Peyer's patch (tissue), 4 donors: Measurements from ENCODE around the gene KIFAP3. TPM values are rescaled to one million over a fixed set of nuclear protein-coding genes. Genes with fewer than 3 reads are reported as not detected.
A peak's percentile ranks its signal among the peaks of the same experiment; 100 is the strongest.
"Not testable (repeated sequence)": the region's sequence is repeated elsewhere in the genome, so short reads cannot be mapped to it uniquely, and the experiment has no call there.

ENCODE experiments used
- DNase-seq, 3 donors: peaks; one replicate each; pipeline ENCODE4 v3.0.0-alpha.2; 2017 to 2019
- H3K27ac ChIP-seq, 4 donors: fragments of 200-600 bp; sonication (generic); one replicate each; pipeline ENCODE4 v1.5.1; 2016 to 2019
- H3K27me3 ChIP-seq, 2 donors: fragments of 200-600 bp; sonication (generic); one replicate each; pipeline ENCODE4 v1.5.1; 2019
- H3K36me3 ChIP-seq, 3 donors: fragments of 200-600 bp; sonication (generic); one replicate each; pipeline ENCODE4 v1.5.1; 2016 to 2019
- H3K4me1 ChIP-seq, 4 donors: fragments of 200-600 bp; sonication (generic); one replicate each; pipeline ENCODE4 v1.5.1; 2016 to 2019
- H3K4me3 ChIP-seq, 4 donors: fragments of 200-600 bp; sonication (generic); 1 replicate in 3 of 4; 2 replicates in 1 of 4; pipeline ENCODE4 v1.5.1; 2016 to 2019; ENCODE audit warnings: mild to moderate bottlenecking in 1 of 4
- H3K9me3 ChIP-seq, 4 donors: fragments of 200-600 bp; sonication (generic); one replicate each; pipeline ENCODE4 v1.5.1; 2016 to 2019; ENCODE audit warnings: mild to moderate bottlenecking in 1 of 4
- POLR2A ChIP-seq, 2 donors: fragments of 450-650 bp; IDR thresholded peaks; one replicate each; pipeline ENCODE4 v1.5.1; 2017; ENCODE audit warnings: antibody characterized with exemption in 2 of 2, mild to moderate bottlenecking in 2 of 2, moderate library complexity in 2 of 2
- total RNA-seq, 4 donors: library from RNA; depleted of rRNA; stranded (reverse); fragments of >200 nt; gene quantifications; one replicate each; pipeline ENCODE4 v1.1.0, GENCODE V29; 2016
- TF ChIP-seq, protein P1 (sequence below), 6 experiments: fragments of 450-650 bp in 4 of 6; fragments of 200-600 bp in 2 of 6; sonication (generic) in 1 of 6; IDR thresholded peaks; one replicate each; pipeline ENCODE4 v1.5.1; 2017 to 2019; ENCODE audit warnings: antibody characterized with exemption in 6 of 6, mild to moderate bottlenecking in 3 of 6, moderate library complexity in 1 of 6

The KIFAP3 gene
- total RNA-seq, 4 donors from 2014 or later, result 22.9 to 39.7 (median 25.9) TPM

GRCh38 chr1:170068923-170069322 lies 5.6 kb downstream of the KIFAP3 start:
- no peak overlapping the region for H3K4me3 ChIP-seq
- peaks cover 0 to 24% (median 4%) of the 10 kb centered on the region in 4 donors for H3K4me1 ChIP-seq
- no peak overlapping the region for H3K27ac ChIP-seq
- H3K36me3 ChIP-seq, result no peaks in the 10 kb centered on the region
- DNase-seq, result no peak
- TF ChIP-seq, protein P1, sequence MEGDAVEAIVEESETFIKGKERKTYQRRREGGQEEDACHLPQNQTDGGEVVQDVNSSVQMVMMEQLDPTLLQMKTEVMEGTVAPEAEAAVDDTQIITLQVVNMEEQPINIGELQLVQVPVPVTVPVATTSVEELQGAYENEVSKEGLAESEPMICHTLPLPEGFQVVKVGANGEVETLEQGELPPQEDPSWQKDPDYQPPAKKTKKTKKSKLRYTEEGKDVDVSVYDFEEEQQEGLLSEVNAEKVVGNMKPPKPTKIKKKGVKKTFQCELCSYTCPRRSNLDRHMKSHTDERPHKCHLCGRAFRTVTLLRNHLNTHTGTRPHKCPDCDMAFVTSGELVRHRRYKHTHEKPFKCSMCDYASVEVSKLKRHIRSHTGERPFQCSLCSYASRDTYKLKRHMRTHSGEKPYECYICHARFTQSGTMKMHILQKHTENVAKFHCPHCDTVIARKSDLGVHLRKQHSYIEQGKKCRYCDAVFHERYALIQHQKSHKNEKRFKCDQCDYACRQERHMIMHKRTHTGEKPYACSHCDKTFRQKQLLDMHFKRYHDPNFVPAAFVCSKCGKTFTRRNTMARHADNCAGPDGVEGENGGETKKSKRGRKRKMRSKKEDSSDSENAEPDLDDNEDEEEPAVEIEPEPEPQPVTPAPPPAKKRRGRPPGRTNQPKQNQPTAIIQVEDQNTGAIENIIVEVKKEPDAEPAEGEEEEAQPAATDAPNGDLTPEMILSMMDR (IDR thresholded peaks at IDR 0.05), result no peak
- no peak for TF ChIP-seq POLR2A (IDR thresholded peaks at IDR 0.05)
- no peaks in the 10 kb centered on the region for H3K9me3 ChIP-seq
- no peaks in the 10 kb centered on the region for H3K27me3 ChIP-seq

DNA sequence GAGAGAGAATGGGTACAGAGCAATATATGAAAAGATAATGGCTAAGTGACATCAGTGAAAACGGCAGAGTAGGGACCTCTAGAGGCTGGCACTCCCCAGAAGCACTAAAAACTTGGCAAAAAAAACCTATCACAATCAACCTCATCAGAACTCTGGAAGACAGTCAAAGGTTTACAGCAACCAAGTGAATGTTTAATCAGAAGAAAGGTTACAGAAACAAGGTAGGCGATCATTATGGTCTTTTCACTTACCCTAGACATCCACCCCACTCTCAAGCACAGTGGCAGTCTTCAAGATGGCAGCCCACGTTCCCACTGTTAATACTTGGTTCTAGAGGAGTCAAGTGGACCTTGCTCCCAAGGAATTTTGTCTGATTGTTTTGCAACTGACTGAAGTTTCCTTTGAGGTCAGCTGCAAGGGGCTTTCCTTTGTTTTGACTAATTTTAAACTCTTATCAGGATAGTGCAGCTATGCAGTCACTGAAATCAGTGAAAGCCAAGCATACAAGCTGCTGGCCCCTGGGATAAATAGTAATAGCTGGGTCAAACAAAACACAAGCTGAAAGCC lies 7.2 kb downstream of the KIFAP3 start:
- no peaks in the 10 kb centered on the region for H3K9me3 ChIP-seq
- DNase-seq, result no peak

GRCh38 chr1:170064821-170065220 lies 9.7 kb downstream of the KIFAP3 start:
- Histone ChIP-seq H3K27ac (no peak overlapping the region), H3K9me3 (no peaks in the 10 kb centered on the region), H3K4me1 (peaks cover 0 to 13% (median 0%) of the 10 kb centered on the region in 4 donors), H3K27me3 (no peaks in the 10 kb centered on the region), H3K4me3 (no peak overlapping the region), H3K36me3 (no peaks in the 10 kb centered on the region)
- TF ChIP-seq, protein P1 (IDR thresholded peaks at IDR 0.05), result no peak
- no peak for TF ChIP-seq POLR2A (IDR thresholded peaks at IDR 0.05)
- no peak for DNase-seq

More for the DNA sequence above, 7.2 kb downstream of the KIFAP3 start:
- H3K36me3 ChIP-seq, result no peaks in the 10 kb centered on the region
- no peak overlapping the region for H3K4me3 ChIP-seq
- TF ChIP-seq, protein P1 (IDR thresholded peaks at IDR 0.05), result peak in 1 of 6 experiments; percentile 24
- TF ChIP-seq POLR2A (IDR thresholded peaks at IDR 0.05), result no peak
- H3K4me1 ChIP-seq, result peaks cover 0 to 15% (median 0%) of the 10 kb centered on the region in 4 donors
- no peaks in the 10 kb centered on the region for H3K27me3 ChIP-seq
- H3K27ac ChIP-seq, result no peak overlapping the region

DNA sequence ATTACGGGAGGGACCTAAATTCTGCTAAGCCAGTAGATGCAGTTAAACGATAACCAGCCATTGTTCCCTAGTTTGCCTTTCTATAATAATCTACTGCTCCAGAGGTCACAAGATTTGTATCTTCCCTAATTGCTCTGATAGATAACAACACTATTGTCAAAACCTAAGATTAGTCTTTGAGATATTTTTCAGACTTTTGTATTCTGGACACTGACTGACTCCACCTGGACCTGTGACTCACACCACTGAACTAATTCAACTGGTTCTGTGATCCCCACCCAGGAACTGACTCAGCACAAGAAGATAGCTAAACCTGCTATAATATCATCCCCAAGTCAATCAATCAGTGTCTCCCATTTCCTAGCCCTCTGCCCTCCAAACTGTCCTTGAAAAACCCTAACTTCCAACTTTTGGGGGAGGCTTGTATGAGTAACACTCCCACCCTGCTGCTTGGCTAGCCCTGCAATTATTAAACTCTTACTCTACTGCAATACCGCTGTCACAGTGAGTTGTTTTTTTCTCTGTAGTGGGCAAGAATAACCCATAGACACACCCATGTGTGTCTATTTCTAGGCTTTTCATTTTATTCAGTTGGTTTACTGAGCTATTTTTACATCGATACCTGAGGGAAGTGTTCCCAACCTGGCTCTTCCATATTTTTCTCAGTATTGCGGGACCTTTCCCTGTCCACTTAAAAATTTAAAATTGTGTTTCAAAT lies 11.2 kb downstream of the KIFAP3 start:
- TF ChIP-seq, protein P1 (IDR thresholded peaks at IDR 0.05), result no peak
- no peak for TF ChIP-seq POLR2A (IDR thresholded peaks at IDR 0.05)
- DNase-seq, result peak in 1 of 3 donors; percentile 63

GRCh38 chr1:170061676-170062075 lies 12.8 kb downstream of the KIFAP3 start:
- not testable (repeated sequence) for H3K4me3 ChIP-seq, H3K9me3 ChIP-seq, H3K27me3 ChIP-seq, H3K36me3 ChIP-seq, H3K27ac ChIP-seq, DNase-seq, H3K4me1 ChIP-seq

More for the DNA sequence above, 11.2 kb downstream of the KIFAP3 start:
- H3K9me3 ChIP-seq, result no peaks in the 10 kb centered on the region
- H3K36me3 ChIP-seq, result no peaks in the 10 kb centered on the region
- H3K27me3 ChIP-seq, result no peaks in the 10 kb centered on the region
- peaks cover 0 to 12% (median 0%) of the 10 kb centered on the region in 4 donors for H3K4me1 ChIP-seq
- H3K27ac ChIP-seq, result no peak overlapping the region
- H3K4me3 ChIP-seq, result no peak overlapping the region

DNA sequence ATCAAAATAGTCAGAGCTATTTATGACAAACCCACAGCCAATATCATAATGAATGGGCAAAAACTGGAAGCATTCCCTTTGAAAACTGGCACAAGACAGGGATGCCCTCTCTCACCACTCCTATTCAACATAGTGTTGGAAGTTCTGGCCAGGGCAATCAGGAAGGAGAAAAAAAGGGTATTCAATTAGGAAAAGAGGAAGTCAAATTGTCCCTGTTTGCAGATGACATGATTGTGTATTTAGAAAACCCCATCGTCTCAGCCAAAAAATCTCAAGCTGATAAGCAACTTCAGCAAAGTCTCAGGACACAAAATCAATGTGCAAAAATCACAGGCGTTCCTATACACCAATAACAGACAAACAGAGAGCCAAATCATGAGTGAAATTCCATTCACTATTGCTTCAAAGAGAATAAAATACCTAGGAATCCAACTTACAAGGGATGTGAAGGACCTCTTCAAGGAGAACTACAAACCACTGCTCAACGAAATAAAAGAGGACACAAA lies 14.4 kb downstream of the KIFAP3 start:
- DNase-seq, H3K27me3 ChIP-seq, H3K27ac ChIP-seq, H3K36me3 ChIP-seq, H3K4me3 ChIP-seq, H3K4me1 ChIP-seq, H3K9me3 ChIP-seq: not testable (repeated sequence)
